ENCODE data around the gene ABHD17C.

DNA sequence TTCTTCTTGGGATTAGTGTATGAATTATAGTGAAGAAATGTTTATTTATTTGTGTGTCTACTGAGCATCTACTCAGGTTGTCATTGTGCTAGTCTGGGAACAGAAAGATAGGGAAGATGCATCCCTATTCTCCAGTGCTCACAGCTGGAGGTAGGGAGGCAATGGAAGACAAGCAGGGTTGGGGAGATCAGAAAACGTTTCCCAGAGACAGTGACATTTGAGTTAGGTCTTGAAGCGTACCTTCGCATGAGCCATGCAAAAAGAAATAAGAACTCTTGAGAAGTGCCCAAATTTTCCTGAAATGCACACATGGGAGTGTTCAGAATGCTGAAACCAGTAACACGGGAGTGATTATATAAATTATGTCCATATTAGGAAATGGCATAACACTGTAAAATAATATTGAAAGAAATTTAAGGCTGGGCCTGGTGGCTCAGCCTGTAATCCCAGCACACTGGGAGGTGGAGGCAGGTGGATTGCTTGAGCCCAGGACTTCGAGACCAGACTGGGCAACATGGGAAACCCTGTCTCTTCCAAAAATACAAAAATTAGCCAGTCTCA, 78.8 kb downstream of the ABHD17C start:
- TF ChIP-seq, protein P1, sequence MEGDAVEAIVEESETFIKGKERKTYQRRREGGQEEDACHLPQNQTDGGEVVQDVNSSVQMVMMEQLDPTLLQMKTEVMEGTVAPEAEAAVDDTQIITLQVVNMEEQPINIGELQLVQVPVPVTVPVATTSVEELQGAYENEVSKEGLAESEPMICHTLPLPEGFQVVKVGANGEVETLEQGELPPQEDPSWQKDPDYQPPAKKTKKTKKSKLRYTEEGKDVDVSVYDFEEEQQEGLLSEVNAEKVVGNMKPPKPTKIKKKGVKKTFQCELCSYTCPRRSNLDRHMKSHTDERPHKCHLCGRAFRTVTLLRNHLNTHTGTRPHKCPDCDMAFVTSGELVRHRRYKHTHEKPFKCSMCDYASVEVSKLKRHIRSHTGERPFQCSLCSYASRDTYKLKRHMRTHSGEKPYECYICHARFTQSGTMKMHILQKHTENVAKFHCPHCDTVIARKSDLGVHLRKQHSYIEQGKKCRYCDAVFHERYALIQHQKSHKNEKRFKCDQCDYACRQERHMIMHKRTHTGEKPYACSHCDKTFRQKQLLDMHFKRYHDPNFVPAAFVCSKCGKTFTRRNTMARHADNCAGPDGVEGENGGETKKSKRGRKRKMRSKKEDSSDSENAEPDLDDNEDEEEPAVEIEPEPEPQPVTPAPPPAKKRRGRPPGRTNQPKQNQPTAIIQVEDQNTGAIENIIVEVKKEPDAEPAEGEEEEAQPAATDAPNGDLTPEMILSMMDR (conservative IDR thresholded peaks at IDR 0.05; ENCODE audit: low read depth, low read length) = no peak
- TF ChIP-seq EZH2 (IDR thresholded peaks at IDR 0.05; ENCODE audit: low read length, unreplicated experiment) = no peak

Measured in PC-3 (cell line).